Measurements from ENCODE around the gene ATXN7L2.

DNA sequence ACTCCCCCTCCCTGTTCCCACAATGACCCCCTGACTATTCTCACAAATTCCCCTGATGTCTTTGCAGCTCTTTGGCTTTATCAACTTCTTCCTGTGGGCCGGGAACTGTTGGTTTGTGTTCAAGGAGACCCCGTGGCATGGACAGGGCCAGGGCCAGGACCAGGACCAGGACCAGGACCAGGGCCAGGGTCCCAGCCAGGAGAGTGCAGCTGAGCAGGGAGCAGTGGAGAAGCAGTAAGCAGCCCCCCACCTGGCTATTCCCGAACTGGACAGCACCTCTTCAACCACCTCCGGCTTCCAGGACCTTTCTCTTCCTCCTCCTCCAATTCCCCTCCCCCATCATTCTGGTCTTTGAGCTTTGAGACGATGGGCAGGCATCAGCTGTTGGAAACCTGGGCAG, 4.4 kb upstream of the ATXN7L2 start:
- no peak for TF ChIP-seq SP1 (IDR thresholded peaks at IDR 0.05)
- TF ChIP-seq HNF4A (conservative IDR thresholded peaks at IDR 0.05) = no peak
- no peak for TF ChIP-seq RAD21 (IDR thresholded peaks at IDR 0.05)
- TF ChIP-seq, protein P1, sequence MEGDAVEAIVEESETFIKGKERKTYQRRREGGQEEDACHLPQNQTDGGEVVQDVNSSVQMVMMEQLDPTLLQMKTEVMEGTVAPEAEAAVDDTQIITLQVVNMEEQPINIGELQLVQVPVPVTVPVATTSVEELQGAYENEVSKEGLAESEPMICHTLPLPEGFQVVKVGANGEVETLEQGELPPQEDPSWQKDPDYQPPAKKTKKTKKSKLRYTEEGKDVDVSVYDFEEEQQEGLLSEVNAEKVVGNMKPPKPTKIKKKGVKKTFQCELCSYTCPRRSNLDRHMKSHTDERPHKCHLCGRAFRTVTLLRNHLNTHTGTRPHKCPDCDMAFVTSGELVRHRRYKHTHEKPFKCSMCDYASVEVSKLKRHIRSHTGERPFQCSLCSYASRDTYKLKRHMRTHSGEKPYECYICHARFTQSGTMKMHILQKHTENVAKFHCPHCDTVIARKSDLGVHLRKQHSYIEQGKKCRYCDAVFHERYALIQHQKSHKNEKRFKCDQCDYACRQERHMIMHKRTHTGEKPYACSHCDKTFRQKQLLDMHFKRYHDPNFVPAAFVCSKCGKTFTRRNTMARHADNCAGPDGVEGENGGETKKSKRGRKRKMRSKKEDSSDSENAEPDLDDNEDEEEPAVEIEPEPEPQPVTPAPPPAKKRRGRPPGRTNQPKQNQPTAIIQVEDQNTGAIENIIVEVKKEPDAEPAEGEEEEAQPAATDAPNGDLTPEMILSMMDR (IDR thresholded peaks at IDR 0.05; ENCODE audit: low read depth, low read length, missing input control) = no peak
- no peak for TF ChIP-seq JUND (IDR thresholded peaks at IDR 0.05)
- TF ChIP-seq YY1 (IDR thresholded peaks at IDR 0.05) = no peak
- TF ChIP-seq, protein P2, sequence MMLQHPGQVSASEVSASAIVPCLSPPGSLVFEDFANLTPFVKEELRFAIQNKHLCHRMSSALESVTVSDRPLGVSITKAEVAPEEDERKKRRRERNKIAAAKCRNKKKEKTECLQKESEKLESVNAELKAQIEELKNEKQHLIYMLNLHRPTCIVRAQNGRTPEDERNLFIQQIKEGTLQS (IDR thresholded peaks at IDR 0.05) = no peak
- TF ChIP-seq RXRA (IDR thresholded peaks at IDR 0.05) = no peak

Measured in liver (tissue), 3 donors.